Measurements from ENCODE around the gene OSBPL6.
A peak's percentile ranks its signal among the peaks of the same experiment; 100 is the strongest.
"Not testable (repeated sequence)": the region's sequence is repeated elsewhere in the genome, so short reads cannot be mapped to it uniquely, and the experiment has no call there.

The OSBPL6 gene

GRCh38 chr2:178193823-178194599 is at the start of gene OSBPL6:
OSBPL6 (plus strand) TSS chr2:178194512; CDS start chr2:178306185, 111,673 bp downstream.
- peak; percentile 85 for DNase-seq (ENCODE audit: extremely low spot score)
- ChIA-PET POLR2A (interaction anchor here (0.9 to 1.3 kb wide), 2 partner anchors 13 to 220 kb away, joined by 3 to 4 read pairs; no protein-coding TSS in a partner anchor), CTCF (no interaction called here)
- TF ChIP-seq L3MBTL2 (conservative IDR thresholded peaks at IDR 0.05): peak; percentile 45; the same call in 1 of the 2 replicates
- peak; percentile 51; the same call in 1 of the 2 replicates for TF ChIP-seq CTBP1 (IDR thresholded peaks at IDR 0.05; ENCODE audit: borderline replicate concordance)
- no peak for TF ChIP-seq FOXM1 (IDR thresholded peaks at IDR 0.05; ENCODE audit: borderline replicate concordance)

GRCh38 chr2:178152033-178152432 is 42.3 kb upstream of the OSBPL6 start:
- POLR2A ChIA-PET: no interaction called here
- TF ChIP-seq SP1 (IDR thresholded peaks at IDR 0.05) (no peak), FOXK2 (IDR thresholded peaks at IDR 0.05) (no peak), TARDBP (IDR thresholded peaks at IDR 0.05) (no peak), L3MBTL2 (conservative IDR thresholded peaks at IDR 0.05) (no peak), PKNOX1 (IDR thresholded peaks at IDR 0.05) (no peak), NFRKB (IDR thresholded peaks at IDR 0.05) (no peak)
- DNase-seq (ENCODE audit: extremely low spot score): no peak
- CTCF ChIA-PET: no interaction called here

GRCh38 chr2:178152542-178152941 is 41.8 kb upstream of the OSBPL6 start:
- CTCF ChIA-PET: no interaction called here

DNA sequence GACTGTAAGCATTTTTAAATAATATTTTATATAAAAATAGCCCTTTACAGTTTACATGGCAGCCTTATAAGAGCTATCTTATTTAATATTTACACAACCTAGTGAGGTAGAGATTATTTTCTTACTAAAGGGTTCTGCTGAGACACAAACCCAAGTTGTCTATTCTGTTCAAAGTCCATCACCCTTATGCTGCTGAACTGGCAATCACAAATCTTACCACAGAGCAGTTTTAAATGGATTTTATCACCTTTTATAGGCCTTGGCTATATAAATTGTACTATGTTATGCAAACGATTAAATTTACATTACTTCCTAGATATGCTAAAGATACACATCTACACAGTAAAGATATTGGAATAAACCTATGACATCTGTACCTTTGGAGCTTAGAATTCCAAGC is 41.3 kb upstream of the OSBPL6 start:
- ChIA-PET POLR2A (no interaction called here), CTCF (no interaction called here)
- DNase-seq (ENCODE audit: extremely low spot score): no peak
- no peak for TF ChIP-seq FOXM1 (IDR thresholded peaks at IDR 0.05; ENCODE audit: borderline replicate concordance)
- TF ChIP-seq ELF4 (IDR thresholded peaks at IDR 0.05): no peak
- no peak for TF ChIP-seq BHLHE40 (IDR thresholded peaks at IDR 0.05; ENCODE audit: borderline replicate concordance)
- TF ChIP-seq CTBP1 (IDR thresholded peaks at IDR 0.05; ENCODE audit: borderline replicate concordance): no peak
- no peak for TF ChIP-seq ARNT (IDR thresholded peaks at IDR 0.05)
- TF ChIP-seq NFRKB (IDR thresholded peaks at IDR 0.05): no peak
- no peak for TF ChIP-seq FOXA1 (IDR thresholded peaks at IDR 0.05)
- no peak for TF ChIP-seq FOXK2 (IDR thresholded peaks at IDR 0.05)
- no peak for TF ChIP-seq SUZ12 (IDR thresholded peaks at IDR 0.05)
- no peak for TF ChIP-seq SP1 (IDR thresholded peaks at IDR 0.05)
- TF ChIP-seq HDGF (IDR thresholded peaks at IDR 0.05; ENCODE audit: borderline replicate concordance): no peak
- TF ChIP-seq L3MBTL2 (conservative IDR thresholded peaks at IDR 0.05): no peak
- no peak for TF ChIP-seq PKNOX1 (IDR thresholded peaks at IDR 0.05)
- no peak for TF ChIP-seq ZNF384 (IDR thresholded peaks at IDR 0.05)

More at GRCh38 chr2:178152542-178152941, 41.8 kb upstream of the OSBPL6 start:
- POLR2A ChIA-PET: no interaction called here
- no peak for DNase-seq (ENCODE audit: extremely low spot score)
- TF ChIP-seq L3MBTL2 (conservative IDR thresholded peaks at IDR 0.05) (no peak), TARDBP (IDR thresholded peaks at IDR 0.05) (no peak), HDGF (IDR thresholded peaks at IDR 0.05; ENCODE audit: borderline replicate concordance) (no peak), SUZ12 (IDR thresholded peaks at IDR 0.05) (no peak), NFRKB (IDR thresholded peaks at IDR 0.05) (no peak), FOXA1 (IDR thresholded peaks at IDR 0.05) (no peak), ARNT (IDR thresholded peaks at IDR 0.05) (no peak), SP1 (IDR thresholded peaks at IDR 0.05) (no peak), FOXK2 (IDR thresholded peaks at IDR 0.05) (no peak), LEF1 (IDR thresholded peaks at IDR 0.05; ENCODE audit: borderline replicate concordance) (no peak), PKNOX1 (IDR thresholded peaks at IDR 0.05) (no peak), FOXM1 (IDR thresholded peaks at IDR 0.05; ENCODE audit: borderline replicate concordance) (no peak), BHLHE40 (IDR thresholded peaks at IDR 0.05; ENCODE audit: borderline replicate concordance) (no peak), CTBP1 (IDR thresholded peaks at IDR 0.05; ENCODE audit: borderline replicate concordance) (no peak), ELF4 (IDR thresholded peaks at IDR 0.05) (no peak)

GRCh38 chr2:178153878-178154277 is 40.4 kb upstream of the OSBPL6 start:
- CTCF ChIA-PET; POLR2A ChIA-PET; DNase-seq (ENCODE audit: extremely low spot score): not testable (repeated sequence)

DNA sequence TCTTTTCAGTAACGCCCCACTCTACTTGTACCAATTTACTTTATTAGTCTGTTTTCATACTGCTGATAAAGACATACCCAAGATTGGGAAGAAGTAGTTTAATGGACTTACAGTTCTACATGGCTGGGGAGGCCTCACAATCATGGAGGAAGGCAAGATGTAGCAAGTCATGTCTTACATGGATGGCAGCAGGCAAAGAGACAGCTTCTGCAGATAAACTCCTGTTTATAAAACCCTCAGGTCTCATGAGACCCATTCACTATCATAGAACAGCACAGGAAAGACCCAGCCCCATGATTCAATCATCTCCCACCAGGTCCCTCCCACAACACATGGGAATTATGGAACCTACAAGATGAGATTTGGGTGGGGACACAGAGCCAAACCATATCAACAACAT is 38.8 kb upstream of the OSBPL6 start:
- ChIA-PET POLR2A (no interaction called here), CTCF (no interaction called here)
- DNase-seq (ENCODE audit: extremely low spot score): no peak
- TF ChIP-seq FOXM1 (IDR thresholded peaks at IDR 0.05; ENCODE audit: borderline replicate concordance): no peak
- TF ChIP-seq NFRKB (IDR thresholded peaks at IDR 0.05): no peak
- no peak for TF ChIP-seq ARNT (IDR thresholded peaks at IDR 0.05)
- no peak for TF ChIP-seq BHLHE40 (IDR thresholded peaks at IDR 0.05; ENCODE audit: borderline replicate concordance)
- no peak for TF ChIP-seq FOXA1 (IDR thresholded peaks at IDR 0.05)
- TF ChIP-seq FOXK2 (IDR thresholded peaks at IDR 0.05): no peak
- no peak for TF ChIP-seq PKNOX1 (IDR thresholded peaks at IDR 0.05)
- no peak for TF ChIP-seq L3MBTL2 (conservative IDR thresholded peaks at IDR 0.05)
- no peak for TF ChIP-seq SP1 (IDR thresholded peaks at IDR 0.05)
